HG03039 (cell line): Measurements from ENCODE around the gene PIK3CD.
"Not testable (repeated sequence)": the region's sequence is repeated elsewhere in the genome, so short reads cannot be mapped to it uniquely, and the experiment has no call there.

Experiments used
- ATAC-seq: cut with Tn5 transposase; IDR thresholded peaks from one replicate; pipeline ENCODE4 v1.9.1; 2021; ENCODE audit warnings: mild to moderate bottlenecking, moderate library complexity; ENCODE audit not compliant: unreplicated experiment

PIK3CD gene

GRCh38 chr1:9687874-9688582 lies 36.5 kb downstream of the PIK3CD start:
- ATAC-seq, result peak; percentile 1

GRCh38 chr1:9688599-9688998 lies 37.1 kb downstream of the PIK3CD start:
- no peak for ATAC-seq

DNA sequence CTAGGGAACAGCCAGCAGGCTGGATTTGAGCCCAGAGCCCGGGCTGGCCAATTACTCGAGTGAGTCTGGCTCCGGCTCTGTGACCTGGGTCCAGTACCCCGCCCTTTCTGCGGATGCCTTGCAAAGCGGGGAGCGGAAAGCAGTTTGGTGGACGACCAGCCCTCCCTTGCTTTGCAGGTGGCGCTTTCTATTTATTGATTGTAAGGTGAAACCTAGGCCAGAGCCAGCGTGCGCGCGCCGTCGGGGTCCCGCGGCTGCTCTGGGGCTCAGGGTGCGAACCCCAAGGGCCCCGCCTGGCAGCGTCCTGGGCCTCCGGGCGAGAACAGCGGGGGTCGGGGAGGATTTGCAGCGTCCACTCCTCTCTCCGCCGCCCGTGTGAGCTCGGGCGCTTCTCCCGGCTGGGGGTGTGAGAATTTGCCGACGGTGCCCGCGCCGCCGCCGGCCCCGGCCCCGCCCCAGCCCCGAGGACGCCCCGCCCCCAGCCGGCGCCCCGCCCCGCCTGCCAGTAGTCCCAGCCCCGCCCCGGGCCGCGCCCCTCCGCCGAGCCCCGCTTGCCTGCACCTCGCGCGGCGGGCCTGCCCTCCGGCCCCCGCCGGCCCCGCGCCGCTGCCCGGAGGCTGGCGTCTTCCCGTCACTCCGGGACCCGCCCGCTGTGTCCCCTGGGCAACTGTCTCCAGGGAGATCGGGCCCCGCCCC lies 37.6 kb downstream of the PIK3CD start:
- peak; percentile 48 for ATAC-seq

DNA sequence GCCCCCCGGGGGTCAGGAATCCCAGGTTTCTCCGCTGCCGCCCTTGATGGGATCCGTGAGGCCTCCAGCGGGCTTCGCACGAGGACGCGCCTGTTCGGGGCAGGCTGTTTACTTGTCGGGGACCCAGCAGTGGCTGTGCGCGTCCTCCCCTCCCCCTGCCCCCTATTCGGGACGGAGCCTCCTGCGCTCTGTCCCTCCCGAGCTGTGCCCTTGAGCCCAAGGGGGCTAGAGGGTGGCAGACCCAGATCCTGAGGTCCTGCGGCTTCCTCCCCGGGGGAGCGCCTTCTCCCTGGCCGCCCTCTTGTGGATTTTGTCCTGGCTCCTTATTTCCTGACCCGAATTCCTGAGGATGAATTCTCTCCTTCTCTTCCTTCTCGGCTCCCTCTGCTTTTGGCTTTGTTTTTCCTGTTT lies 38.4 kb downstream of the PIK3CD start:
- no peak for ATAC-seq

GRCh38 chr1:9690440-9691107 lies 39.0 kb downstream of the PIK3CD start:
- ATAC-seq, result no peak

DNA sequence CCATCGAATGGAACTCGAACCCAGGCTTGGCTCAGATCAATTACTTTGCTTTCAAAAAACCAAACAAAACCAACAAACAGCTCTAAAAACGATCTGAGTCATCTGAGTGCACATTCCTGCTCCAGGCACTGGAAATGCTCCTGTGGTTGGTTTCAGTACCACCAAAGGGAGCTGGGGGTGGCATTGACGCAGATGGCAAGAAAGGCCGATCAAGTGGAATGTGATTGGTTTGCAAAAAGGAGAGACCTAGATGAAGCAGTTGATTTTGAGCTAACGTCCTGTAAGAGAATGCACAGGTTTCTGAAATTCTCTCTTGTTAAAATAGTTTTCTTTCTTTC lies 39.5 kb downstream of the PIK3CD start:
- ATAC-seq, result no peak

DNA sequence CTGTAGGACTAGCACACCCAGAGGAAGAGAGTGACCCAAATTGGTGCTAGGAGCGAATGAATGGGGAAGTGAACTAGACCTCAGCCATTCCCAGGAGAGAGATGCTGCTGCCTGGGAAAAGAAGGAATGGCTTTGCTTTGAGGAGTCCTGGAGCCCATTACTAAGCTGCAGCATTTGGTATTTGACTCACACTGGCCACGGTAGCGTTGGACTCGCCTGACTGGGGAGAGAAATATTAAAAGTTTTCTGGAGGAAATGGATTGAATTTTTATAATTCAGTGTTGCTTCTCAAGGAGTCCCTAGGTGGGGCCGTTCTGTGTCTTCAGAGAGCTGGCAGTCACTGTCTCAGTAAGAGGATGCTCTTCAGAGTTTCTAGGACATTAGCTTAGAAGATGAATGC lies 40.2 kb downstream of the PIK3CD start:
- ATAC-seq, result no peak

- ATAC-seq, result no peak
Observed at GRCh38 chr1:9696793-9697192, 45.3 kb downstream of the PIK3CD start.

DNA sequence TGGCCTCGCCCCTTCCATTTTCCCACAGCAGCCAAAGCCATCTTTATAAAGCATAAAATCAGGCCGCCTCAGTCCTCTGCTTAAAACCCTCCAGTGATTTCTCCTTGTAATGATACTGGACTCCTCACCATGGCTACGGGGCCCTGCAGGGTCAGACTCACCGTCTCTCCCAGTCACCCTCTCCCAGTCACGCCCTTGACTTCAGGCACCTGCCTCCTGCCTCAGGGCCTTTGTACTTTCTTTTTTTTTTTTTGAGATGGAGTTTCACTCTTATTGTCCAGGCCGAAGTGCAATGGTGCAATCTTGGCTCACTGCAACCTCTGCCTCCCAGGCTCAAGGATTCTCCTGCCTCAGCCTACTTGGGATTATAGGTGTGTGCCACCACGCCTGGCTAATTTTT lies 47.8 kb downstream of the PIK3CD start:
- ATAC-seq, result no peak

DNA sequence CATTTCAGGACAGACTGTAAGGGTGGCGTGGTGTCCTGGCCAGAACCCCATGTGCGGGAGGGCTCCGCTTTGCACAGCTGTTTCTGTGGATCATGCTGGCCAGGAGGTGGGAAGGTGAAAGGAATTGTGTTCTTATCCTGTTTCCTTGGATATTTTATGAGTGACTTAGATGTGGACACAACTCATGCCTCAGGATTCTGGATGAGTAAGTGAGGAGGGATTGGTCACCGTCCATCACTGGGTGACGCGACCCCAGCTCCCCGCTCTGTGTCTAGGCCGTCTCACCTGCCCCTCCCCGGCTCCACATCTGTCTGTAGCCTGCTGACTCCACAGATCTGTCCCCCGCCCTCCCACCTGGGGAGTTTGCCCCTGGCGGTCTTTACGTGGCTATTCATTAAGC lies 48.8 kb downstream of the PIK3CD start:
- no peak for ATAC-seq

- no peak for ATAC-seq
Observed at GRCh38 chr1:9701665-9702064, 50.1 kb downstream of the PIK3CD start.

DNA sequence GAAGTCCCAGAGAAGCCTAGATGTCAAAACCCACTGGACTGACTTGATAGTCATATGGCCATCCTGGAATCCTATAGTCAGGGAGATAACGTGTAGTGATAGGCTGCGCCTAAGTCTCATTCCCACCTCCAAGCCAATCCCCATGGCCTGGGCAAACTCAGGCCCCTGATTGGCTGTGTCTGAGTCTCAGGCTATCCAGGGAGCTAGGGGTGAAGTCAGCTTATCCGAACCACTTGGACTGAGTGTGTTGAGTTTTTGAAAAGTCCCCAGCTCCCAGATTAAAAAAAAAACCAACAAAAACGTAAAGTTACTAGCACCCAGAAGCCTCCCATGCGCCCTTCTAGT lies 51.6 kb downstream of the PIK3CD start:
- ATAC-seq, result no peak

DNA sequence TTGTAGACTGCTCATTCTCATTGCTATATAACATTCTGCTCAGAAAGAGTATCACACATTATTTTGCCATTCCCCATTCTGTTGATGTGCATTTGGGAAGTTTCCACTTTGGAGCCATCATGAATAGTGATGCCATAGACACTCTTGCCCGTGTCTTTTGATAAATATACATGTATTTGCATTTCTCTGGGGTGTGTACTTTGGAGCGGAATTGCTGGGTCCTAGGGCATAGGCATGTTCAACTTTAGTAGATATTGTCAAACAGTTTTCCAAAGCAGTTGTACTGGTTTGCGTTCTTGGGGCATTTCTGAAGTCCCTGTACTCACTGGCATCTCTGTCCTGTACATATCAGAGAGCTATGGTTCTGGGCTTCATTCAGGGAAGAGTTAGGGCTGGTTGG lies 52.1 kb downstream of the PIK3CD start:
- ATAC-seq, result no peak

DNA sequence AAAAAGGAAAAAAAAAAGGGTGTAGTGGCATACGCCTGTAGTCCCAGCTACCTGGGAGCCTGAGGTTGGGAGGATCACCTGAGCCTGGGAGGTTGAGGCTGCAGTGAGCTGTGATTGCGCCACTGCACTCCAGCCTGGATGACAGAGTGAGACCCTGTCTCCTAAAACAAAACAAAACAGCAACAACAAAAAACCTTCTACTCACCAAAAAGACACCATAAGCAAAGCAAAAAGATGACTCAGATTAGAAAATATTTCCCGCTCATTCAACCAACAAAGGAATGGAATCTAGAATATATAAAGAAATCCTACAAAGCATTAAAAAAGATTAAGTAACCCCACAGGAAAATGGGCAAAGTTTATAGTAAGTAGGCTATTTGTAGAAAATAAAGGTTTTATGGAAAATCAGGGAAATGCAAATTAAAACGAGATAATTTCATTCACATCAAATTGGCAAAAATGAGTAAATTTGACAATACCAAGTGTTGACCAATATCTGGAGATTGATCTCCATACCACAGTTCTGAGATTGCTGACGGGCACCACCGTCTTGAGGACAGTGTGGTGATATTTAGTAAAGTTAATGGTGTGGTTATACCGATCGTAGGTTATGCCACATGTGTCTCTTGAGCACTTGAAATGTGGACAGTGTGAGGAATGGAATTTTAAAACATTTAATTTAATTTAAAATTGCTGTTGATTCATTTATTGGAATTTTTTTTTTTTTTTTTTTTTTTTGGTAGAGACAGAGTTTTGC lies 54.0 kb downstream of the PIK3CD start:
- no peak for ATAC-seq

DNA sequence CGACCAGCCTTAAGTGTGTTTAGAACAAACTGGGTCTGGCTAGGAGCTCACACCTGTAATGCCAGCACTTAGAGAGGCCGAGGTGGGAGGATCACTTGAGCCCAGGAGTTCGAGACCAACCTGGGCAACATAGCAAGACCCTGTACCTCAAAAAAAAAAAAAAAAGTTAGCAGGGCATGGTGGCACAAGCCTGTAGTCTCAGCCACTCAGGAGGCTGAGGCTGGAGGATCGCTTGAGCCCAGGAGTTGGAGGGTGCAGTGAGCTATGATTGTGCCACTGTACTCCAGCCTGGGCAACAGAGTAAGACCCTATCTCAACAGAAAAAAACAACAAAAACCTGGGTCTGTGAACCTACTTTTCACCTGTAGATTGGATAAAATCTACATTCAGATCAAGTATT lies 54.6 kb downstream of the PIK3CD start:
- ATAC-seq, result no peak

DNA sequence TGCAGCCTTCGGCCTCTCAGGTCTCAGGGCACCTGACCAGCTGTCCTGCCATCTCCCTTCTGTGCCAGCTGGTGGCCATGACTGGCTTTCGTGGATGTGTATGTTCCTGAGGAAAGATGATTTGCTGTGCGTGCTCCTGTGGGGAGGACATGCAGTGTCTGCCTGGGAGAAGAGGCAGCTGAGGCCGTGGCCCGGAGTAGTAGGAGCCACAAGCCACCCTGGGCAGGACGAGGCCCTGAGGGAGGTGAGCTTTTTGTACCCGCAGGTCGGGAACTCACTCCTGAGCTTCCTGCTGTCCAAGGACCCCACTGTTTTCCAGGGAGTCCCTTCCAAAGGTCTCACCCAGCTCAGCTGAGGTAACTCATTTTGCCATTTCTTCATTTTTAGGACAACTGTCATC lies 58.5 kb downstream of the PIK3CD start:
- ATAC-seq, result no peak

GRCh38 chr1:9711466-9712020 lies 60.0 kb downstream of the PIK3CD start:
- no peak for ATAC-seq

GRCh38 chr1:9712767-9713166 lies 61.2 kb downstream of the PIK3CD start:
- ATAC-seq, result not testable (repeated sequence)

DNA sequence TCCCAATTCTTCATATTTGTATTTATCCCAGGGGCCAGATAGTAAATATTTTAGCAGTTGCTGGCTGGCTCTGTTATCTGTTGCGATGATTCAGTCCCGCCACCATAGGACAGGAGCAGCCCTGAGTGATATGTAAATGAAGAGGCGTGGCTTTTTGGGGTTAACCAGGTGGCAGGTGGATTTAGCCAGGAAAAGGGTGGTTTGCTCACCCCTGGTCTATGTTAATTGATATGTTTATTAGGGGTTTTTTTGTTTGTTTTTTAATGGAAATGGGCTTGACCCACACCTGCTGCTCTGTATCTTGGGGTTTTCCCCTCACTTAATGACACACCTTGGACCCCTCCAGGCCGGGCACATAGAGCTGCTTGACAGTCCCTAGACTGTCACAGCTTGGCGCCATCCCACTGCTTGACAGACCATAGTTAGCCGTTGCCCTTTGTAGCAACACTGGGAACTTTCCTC lies 62.8 kb downstream of the PIK3CD start:
- ATAC-seq, result no peak

- ATAC-seq, result no peak
Observed at GRCh38 chr1:9715536-9716226, 64.2 kb downstream of the PIK3CD start.
